Fibroblast of skin of abdomen (primary cell): Measurements from ENCODE around the gene CD33.
"Not testable (repeated sequence)": the region's sequence is repeated elsewhere in the genome, so short reads cannot be mapped to it uniquely, and the experiment has no call there.

Experiments
- DNase-seq: peaks from one replicate; pipeline ENCODE4 v3.0.0-alpha.2; 2013

CD33 gene

DNA sequence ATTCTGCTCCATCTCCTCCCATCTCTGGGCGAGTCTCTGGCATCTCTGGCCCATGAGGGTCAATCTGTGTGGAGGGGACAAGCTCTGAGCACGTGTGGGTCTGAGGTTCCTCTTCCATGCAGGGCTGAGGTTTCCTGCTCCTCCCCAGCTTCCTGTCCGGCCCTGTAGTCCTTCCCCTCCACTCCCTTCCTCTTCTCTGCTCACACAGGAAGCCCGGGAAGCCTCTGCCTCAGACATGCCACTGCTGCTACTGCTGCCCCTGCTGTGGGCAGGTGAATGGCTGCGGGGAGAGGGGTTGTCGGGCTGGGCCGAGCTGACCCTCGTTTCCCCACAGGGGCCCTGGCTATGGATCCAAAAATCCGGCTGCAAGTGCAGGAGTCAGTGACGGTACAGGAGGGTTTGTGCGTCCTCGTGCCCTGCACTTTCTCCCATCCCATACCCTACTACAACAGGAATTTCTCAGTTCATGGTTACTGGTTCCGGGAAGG lies 14.0 kb upstream of the CD33 start:
- DNase-seq, result not testable (repeated sequence)

DNA sequence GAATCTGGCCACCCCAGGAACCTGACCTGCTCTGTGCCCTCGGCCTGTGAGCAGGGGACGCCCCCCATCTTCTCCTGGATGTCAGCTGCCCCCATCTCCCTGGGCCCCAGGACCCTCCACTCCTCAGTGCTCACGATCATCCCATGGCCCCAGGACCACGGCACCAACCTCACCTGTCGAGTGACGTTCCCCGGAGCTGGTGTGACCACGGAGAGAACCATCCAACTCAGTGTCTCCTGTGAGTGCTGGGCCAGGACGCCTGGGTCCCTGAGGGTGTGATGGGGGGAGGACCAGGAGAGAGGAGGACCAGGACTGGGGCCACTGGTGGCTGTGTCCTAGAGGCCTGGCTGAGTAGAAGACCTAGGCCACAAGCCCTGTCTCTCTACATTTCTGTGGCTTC lies 13.0 kb upstream of the CD33 start:
- DNase-seq, result no peak

DNA sequence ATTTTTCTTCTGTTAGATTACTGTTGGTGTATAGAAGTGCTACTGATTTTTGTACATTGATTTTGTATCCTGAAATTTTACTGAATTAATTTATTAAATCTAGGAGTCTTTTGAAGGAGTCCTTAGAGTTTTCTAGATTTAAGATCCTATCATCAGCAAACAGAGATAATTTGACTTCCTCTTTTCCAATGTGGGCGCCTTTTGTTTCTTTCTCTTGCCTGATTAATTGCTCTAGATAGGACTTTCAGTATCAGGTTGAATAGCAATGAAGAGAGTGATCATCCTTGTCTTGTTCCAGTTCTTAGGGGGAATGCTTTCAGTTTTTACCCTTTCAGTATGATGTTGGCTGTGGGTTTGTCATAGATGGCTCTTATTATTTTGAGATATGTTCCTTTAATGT lies 5.6 kb upstream of the CD33 start:
- DNase-seq, result no peak

DNA sequence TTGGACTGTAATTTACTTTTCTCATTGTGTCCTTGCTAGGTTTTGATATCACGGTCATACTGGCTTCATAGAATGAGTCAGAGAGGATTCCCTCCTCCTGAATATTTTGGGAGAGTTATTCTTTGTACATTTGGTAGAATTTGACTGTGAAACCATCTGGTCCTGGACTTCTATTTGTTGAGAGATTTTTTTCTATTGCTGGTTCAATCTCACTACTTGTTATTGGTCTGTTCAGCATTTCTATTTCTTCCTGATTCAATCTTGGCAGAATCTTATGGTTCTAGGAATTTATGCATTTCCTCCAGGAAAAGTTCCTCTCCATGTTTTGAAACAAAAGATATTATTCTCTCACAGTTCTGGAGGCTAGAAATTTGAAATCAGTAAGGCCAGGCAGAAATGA lies 4.9 kb upstream of the CD33 start:
- DNase-seq, result no peak

DNA sequence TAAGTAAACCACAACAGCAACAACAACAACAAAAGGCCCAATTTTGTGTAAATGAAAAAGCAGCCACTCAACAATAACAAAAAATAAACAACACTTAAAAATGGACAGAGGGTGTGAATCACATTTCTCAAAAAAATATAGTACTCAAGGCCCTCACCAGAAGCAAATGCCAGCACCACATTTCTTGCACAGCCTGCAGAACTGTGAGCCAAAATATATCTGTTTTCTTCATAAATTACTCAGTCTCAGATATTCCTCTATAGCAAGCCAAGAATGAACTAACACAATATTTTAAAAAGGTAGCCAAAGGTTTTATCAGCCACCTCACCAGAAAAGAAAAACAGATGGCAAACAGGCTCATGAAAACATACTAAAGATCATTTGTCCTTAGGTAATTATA lies 3.9 kb upstream of the CD33 start:
- no peak for DNase-seq

DNA sequence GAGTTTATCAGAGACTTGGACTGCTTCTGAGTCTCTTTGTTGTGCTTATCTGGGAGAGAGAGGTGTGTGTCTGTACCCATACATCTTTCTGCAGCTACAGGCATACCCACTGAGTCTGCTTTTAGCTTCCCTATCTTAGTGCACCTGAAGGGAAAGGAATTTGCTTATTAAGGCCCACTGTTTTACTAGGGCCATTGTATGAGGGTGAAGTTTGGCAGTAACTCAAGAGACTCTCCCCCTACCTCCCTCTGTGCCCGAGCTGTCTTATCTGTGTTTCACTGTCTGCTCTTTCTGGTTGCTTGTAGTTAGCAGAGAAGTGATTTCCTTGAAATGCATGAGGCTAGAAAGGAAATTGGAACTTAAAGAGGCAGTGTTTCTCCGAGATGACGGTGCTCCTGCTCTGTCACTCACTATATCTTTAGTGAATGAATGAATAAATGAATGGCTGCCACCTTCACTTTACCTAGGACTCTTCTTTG lies 678 bp upstream of the CD33 start:
- DNase-seq, result no peak

DNA sequence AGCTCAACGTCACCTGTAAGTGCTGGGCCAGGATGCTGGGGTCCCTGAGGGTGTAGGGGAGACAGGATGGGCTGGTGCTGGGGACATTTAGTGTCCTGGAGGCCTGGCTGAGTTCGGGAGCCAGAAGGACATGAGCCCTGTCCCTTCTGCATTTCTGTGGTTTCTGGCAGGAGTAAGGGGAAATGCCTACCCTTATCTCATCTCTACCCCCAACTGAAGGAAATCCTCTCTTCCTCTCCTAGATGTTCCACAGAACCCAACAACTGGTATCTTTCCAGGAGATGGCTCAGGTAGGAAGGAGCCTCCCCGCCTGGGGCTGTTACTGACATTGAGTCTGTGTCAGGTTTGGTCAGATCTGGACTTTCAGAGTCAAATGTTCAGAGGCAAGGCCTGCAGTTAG lies 1.2 kb downstream of the CD33 start:
- no peak for DNase-seq

DNA sequence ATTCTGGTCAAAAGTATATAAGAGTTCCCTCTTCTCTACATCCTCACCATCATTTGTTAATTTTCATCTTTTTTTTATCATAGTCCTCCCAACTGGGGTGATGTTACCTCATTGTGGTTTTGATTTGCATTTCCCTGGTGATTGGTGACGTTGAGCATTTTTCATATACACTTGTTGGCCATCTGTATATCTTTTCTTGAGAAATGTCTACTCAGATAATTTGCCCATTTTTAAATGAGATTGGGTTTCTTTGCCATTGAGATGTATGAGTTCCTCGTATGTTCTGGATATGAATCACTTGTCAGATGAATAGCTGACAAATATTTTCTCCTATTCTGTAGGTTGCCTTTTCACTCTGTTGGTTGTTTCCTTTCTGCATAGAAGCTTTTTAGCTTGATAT lies 2.4 kb downstream of the CD33 start:
- DNase-seq, result no peak

DNA sequence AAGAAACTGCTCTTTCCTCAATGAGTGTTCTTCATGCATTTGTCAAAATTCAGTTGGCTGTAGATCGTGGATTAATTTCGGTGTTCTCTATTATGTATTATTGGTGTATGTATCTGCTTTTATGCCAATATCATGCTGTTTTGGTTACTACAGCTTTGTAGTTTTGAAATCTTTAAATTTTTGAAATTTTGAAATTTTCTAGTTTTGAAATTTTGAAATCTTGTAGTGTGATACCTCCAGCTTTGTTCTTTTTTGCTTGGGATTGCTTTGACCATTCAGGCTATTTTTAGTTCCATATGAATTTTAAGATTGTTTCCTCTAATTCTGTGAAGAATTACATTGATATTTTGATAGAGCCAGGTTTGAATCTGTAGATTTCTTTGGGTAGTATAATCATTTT lies 3.1 kb downstream of the CD33 start:
- DNase-seq, result no peak

DNA sequence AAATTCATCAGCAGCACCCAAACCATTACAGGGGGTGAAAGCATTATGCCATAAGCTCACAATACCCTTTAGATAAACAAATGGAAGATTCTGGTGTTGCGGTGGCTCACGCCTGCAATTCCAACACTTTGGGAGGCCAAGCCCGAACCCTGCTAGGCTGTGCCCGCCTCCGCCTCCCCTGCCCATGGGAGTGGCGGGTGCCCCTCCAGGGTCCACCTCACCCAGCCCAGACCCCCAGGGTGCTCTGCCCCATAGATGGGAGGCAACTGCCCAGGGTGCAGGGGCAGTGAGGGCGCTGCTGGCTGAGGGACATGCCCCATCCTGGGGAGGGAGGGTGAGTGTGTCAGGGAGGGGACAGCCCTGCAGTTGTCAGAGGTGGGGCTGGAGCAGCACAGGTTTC lies 16.0 kb downstream of the CD33 start:
- no peak for DNase-seq

DNA sequence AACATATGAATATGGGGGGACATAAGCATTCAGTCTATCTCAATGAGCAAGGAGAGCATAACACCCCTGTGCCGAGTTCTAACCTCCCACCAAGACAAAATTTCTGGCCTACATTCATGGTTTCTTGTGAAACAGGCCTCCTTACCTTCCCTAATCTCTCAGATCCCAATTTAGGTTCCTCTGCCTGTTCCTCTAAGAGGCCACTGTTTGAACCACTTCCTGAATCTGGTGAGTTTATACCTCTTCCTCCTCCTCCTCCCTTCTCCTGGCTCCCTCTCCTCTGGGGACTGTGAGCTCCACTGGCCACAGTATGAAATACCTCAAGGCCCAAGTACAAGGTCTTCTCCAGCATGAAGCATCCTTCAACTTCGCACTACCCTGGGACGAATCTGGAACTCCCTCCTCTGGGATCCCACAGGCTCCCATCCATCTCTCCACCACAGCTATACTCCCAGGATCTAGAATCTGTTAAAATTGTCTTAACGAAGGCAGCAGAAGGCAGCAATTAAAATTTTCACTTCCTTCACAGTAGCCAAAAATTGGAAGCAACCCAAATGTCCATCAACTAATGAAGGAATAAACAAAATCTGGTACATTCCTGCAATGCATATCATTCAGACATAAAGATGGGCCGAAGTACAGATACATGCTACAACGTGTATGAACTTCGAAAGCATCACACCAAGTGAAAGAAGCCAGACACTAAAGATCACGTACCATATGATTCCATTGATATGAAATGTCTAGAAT lies 18.2 kb downstream of the CD33 start:
- no peak for DNase-seq

DNA sequence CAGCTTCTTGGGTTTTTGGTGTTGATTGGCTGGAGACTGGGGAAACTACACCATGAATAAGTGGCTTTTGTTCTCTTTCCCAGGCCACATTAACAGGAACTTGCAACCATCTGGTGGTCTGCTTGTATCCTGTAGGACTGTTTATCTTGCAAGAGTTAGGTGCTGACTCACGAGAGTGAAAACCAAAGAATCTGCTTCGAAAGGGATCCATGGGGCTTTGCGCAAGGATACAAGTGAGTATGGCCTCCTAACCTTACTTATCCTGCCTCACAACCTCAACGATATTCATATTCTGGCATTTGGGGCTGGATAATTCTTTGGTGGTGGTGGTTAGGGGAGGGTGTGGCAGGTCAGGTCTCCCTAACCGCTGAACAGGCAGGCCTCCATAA lies 21.3 kb downstream of the CD33 start:
- DNase-seq, result no peak

DNA sequence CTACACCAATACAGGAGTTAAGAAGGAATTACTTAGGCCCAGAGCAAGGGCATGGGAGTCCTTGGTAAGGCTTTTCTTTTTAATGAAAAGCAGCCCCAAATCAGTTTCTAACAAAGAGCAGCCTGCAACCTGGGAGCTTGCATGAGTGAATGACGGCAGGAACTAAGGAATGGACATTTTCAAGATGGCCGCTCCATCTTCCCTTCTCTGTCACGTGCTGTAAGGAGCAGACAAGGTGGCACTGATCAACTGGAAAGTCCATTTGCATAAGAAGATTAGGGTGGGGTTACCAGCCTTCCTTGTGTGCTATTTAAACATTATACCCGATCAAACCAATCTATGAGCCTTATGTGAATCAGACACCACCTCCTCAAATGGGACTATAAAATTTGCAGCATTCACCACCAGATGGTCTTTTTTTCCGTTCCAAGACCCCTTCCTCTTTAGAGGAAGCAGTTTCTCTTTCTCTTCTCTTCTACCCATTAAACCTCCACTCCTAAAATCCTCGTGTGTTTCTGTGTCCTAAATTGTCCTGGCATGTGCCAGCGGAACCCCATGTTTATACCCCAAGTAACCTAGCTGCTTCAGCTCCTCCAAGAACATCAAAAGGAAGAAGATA lies 23.2 kb downstream of the CD33 start:
- no peak for DNase-seq

DNA sequence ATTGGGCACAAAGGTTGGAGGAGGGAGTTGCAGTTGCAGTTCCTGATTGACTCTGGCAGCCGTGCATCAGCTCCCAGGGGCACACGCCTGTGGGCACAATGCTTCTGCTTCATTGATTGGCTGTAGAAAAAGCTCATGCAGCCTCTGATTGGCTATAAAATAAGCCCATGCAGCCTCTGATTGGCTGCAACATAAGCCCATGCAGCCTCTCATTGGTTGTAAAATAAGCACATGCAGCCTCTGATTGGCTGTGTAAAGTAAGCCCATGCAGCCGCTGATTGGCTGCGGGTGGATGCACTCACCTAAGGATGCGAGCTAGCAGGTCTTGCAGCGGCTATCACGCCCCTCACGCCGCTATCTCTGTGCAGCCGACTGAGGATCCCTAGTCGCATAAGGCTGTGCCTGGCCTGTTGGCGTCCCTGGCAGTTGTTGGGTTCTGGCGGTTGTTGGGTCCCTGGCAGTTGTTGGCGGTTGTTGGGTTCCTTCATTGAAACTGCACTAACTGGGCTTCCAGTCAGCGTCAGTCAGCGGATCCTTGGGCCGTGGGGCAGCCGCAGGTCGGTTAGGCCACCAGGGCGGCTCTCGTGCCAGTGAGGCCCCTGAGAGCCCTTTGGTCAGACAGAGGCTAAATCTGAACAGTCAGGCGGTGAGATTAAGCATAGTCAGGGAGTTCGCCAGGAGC lies 26.0 kb downstream of the CD33 start, which contains the start of gene SIGLECL1:
TSS of gene SIGLECL1 (plus strand) at position 295 of the 682 bp plus-strand sequence. CDS start 12,993 bp downstream, outside the sequence.
- no peak for DNase-seq

DNA sequence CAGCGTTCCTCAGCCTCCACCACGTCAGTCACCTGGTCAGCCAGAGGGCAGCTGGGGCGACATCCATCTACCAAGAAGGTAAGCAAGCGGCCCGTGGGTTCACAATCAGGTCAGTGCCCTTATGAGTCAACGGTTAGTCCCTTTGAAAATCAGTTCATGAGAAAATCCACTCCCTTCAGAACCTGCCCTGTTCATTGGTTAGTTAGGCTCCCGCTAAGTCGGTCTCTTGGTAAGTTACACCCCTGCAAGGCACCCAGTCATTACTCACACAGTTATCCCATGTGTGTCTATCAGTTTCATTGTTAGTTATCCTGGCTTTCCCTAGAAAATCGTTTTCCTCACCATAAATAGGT lies 26.6 kb downstream of the CD33 start:
- DNase-seq, result no peak

DNA sequence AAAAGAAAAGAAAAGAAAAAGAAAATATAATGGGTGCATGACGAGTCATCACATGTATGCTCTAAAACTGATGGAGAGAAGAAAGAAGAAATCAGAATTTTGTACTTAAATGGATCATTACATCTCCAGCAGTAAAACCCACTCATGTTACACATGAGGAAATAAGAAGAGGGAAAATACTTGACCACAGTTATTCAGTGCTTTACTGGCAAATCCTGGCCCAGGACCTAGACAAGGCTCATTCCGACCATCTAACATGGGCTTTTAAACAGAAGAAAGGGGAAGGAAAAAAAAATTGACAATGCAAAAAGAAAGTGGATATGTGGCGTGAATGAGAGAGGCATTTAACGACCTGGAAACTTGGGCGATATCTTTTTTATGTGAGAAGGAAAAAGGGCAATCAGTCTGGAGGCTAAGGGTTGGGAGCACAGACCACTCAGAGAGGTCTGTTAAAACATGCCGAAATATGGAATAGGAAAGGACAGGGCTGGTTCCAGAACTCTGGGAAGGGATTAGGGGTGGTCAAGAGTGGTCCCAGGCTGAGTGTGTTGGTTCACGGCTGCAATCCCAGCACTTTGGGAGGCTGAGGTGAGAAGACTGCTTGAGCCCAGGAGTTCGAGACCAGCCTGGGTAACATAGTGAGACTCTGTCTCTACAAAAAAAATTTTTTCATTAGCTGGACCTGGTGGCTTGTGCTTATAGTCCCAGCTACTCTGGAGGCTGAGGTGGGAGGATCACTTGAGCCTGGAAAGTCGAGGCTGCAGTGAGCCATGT lies 27.6 kb downstream of the CD33 start:
- no peak for DNase-seq

DNA sequence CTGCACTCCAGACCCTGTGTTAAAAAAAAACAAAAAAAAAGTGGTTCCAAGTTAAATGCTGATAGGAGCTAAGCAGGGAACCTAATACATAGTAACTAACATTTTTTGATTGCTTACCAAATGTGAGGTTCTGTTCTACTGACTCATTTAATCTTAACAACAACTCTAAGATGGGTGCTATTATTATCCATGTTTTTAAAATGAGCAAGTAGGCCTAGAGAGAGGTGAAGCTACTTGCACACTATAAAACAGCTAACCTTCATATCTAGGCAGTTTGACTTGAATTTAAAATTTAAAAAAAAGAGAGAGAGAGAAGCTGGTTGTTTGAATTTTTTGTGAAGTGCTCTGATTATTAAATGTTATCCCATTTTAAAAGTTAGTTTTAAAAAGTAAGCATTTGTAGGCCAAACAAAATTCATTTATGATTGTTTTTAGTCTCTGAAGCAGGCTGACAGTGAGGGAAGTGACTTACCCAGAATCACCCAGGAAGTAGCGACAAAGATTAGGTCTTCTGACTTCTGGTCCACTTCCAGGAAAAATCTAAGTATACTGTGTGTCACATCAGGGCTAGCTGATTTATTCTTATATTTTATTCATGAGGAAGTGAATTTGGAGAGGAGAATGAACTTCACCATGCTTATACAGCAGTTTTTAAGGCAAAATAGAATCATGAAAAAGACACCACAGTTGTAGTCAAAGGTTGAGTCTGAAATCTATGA lies 28.4 kb downstream of the CD33 start:
- DNase-seq, result no peak

DNA sequence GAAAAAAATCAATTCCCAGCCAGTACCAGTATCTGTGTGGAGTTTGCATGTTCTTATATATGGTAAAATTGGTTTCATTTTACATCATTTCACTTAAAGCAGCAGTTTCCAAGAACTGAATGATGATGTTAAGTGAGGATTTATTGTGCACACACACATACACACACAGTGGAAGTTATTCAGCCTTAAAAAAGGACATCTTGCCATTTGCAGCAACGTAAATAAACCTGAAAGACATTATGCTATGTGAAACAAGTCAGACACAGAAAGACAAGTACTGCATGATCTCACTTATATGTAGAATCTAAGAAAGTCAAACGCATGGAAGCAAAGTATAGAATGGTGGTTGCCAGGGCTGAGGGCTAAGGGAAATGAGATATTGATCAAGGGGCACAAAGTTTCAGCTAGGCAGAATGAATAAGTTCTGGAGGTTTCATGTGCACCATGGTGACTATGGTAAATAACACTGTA lies 31.3 kb downstream of the CD33 start:
- no peak for DNase-seq

DNA sequence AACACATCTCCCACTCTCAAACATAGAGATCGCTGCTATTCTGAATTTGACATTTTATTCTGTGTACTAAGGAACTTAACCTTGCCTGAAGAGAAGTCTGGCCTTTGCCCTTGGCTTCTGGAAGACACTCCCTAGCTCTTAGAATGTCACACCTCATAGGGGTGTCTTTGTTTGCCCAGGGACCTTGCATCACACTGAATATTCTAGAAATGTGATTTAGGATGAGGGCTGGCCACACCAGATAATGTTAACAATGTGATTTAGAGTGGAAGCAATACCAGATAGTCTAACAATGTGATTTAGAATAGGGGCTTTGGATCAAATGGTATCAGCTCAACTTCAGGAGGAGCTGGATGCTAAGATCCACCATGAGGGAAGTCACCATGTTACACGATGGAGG lies 32.6 kb downstream of the CD33 start:
- DNase-seq, result no peak

DNA sequence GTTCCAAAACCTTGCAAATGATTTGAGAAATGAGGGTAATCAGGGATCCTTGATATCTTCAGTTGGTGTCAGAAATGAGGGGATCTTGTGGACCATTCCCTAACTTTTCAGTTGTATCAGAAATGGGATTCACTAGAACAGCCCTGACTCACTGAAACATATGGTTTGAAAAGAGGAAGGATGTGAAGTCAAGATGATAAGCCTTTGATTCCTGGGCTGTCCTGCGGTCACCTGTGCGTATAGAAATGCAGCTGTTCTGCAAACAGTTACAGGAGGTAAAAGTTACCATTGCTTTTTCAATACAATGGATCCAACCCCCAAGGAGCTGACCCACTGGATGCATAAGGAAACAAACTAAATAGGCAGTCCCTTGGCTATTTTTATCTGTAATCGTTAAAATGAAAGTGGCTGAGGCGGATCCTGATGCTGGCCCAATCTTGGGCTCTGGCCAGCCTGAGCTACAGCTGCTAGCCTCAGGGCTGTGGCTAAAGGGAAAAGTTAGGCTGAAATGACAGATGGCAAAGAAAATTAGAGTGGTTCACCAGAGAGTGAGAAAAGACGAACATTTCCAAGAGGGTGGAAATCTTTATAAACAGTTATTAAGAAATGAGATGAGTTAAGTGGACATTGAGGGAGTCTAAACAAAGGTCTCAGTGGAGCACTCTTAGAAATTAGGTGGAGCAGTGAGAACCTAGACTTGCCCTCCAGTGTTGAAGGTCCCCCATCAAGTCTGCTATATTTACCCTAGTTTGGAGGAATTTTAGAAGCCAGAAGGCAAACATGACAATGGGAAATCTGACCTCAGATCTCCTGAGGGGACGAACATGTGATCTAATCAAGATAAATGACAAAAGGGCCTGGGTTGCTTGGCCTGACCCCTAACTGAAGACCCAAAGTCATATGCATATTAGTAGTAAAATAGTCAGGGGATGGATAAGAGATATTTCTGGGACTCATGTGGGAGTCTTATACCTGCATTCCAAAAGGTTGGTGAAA lies 33.6 kb downstream of the CD33 start:
- DNase-seq, result no peak
